HUDEP-2 (cell line): ENCODE results near the gene KLC1.

Experiments used
- DNase-seq, 76 experiments: peaks; one replicate each; lab custom pipeline; 2025; ENCODE audit not compliant: unreplicated experiment in 76 of 76; lab: John Stamatoyannopoulos, UW

The KLC1 gene

GRCh38 chr14:103715052-103716000 lies 86.3 kb downstream of the KLC1 start, which contains the start of the genes XRCC3 and ZFYVE21:
XRCC3 (minus strand) TSS chr14:103715451; CDS start chr14:103711087, 4,364 bp downstream.
ZFYVE21 (plus strand) TSS chr14:103715810; CDS start chr14:103715842, 32 bp downstream.
- DNase-seq = peak in 75 of 76 experiments; percentile 58 to 100 (median 99)

- DNase-seq = peak in 2 of 76 experiments; percentile 14 to 20
These were observed 87.2 kb downstream of the KLC1 start for GRCh38 chr14:103716091-103716801.

- DNase-seq = no peak
These were observed 87.9 kb downstream of the KLC1 start for GRCh38 chr14:103716899-103717411.

GRCh38 chr14:103718572-103718971 lies 89.6 kb downstream of the KLC1 start:
- DNase-seq = no peak

GRCh38 chr14:103719751-103720150 lies 90.7 kb downstream of the KLC1 start:
- DNase-seq = no peak

- no peak for DNase-seq
These were observed 92.5 kb downstream of the KLC1 start for GRCh38 chr14:103721334-103722120.

- no peak for DNase-seq
These were observed 94.7 kb downstream of the KLC1 start for GRCh38 chr14:103723748-103724081.

GRCh38 chr14:103724116-103724515 lies 95.1 kb downstream of the KLC1 start:
- peak in 75 of 76 experiments; percentile 19 to 97 (median 92) for DNase-seq

GRCh38 chr14:103725001-103725682 lies 96.1 kb downstream of the KLC1 start:
- DNase-seq = no peak

GRCh38 chr14:103725739-103726395 lies 96.9 kb downstream of the KLC1 start:
- DNase-seq = no peak

- DNase-seq = no peak
These were observed 97.5 kb downstream of the KLC1 start for GRCh38 chr14:103726474-103726873.

GRCh38 chr14:103727313-103727980 lies 98.4 kb downstream of the KLC1 start:
- DNase-seq = peak in 6 of 76 experiments; percentile 16 to 23 (median 20)

- DNase-seq = no peak
These were observed 99.1 kb downstream of the KLC1 start for GRCh38 chr14:103728141-103728540.

GRCh38 chr14:103728721-103729120 lies 99.7 kb downstream of the KLC1 start:
- DNase-seq = no peak

- DNase-seq = peak in 4 of 76 experiments; percentile 12 to 33 (median 20)
These were observed 100.8 kb downstream of the KLC1 start for GRCh38 chr14:103729496-103730448.

GRCh38 chr14:103730490-103731035 lies 101.6 kb downstream of the KLC1 start:
- peak in 75 of 76 experiments; percentile 57 to 99 (median 95) for DNase-seq

- DNase-seq = no peak
These were observed 102.5 kb downstream of the KLC1 start for GRCh38 chr14:103731481-103731880.
